ENCODE data around the gene CX3CL1.
"Not testable (repeated sequence)": the region's sequence is repeated elsewhere in the genome, so short reads cannot be mapped to it uniquely, and the experiment has no call there.

Gene CX3CL1

DNA sequence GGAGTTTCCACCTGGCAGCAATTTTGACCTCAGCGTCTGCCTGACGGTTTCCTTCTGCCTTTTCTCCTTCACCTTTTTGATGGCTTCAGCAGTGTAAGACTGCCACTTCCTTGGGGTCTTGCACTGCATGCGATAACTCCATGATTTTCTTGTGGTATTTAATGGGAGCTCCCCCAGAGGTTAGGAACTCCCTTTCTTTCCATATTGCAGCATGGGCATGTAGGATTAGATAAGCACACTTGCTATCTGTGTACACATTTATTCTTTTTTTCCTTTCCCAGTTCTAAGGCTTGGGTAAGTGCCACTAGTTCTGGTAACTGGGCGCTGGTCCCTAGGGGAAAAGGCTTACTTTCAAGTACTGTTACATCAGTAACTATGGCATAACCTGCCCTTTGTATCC is 25.2 kb downstream of the CX3CL1 start:
- not testable (repeated sequence) for ATAC-seq

DNA sequence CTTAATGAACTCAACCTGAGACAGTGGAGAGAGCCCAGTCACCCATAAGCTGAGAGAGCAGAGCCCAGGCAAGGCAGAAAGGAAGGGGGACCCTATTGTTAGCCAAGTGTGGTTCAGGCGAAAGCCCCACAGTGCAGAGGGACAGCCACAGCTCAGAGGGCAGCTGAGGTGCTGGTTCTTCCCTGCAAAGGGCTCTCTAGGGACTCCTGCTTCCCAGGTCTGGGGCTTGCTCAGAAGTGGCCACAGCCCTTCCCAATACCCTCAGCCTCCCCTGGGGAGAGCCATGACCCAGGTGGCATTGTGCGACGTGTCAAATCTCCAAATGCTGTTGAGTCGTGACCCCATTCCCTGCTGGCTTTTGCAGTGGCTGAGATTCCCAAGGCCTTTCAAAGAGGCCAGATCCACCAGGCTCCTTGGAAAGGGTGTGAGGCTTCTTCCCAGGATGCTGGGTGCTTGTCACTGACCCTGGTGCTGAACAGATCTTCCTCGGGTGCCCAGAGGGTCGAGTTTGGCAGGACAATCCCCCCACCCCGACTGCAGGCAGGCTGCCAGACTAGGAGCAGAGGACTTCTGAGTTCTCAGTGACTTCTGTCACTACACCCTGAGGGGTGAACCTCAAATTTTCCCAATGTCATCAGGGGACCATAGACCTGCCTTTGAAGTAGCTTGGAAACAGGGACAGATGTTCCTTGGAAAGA is 29.8 kb downstream of the CX3CL1 start:
- no peak for ATAC-seq
- TF ChIP-seq ZFP30 (CRISPR knock-in tag; IDR thresholded peaks at IDR 0.05) (no peak), ZNF8 (CRISPR knock-in tag; IDR thresholded peaks at IDR 0.05) (no peak), RARB (CRISPR knock-in tag; IDR thresholded peaks at IDR 0.05) (no peak)
- TF ChIP-seq, protein P1, sequence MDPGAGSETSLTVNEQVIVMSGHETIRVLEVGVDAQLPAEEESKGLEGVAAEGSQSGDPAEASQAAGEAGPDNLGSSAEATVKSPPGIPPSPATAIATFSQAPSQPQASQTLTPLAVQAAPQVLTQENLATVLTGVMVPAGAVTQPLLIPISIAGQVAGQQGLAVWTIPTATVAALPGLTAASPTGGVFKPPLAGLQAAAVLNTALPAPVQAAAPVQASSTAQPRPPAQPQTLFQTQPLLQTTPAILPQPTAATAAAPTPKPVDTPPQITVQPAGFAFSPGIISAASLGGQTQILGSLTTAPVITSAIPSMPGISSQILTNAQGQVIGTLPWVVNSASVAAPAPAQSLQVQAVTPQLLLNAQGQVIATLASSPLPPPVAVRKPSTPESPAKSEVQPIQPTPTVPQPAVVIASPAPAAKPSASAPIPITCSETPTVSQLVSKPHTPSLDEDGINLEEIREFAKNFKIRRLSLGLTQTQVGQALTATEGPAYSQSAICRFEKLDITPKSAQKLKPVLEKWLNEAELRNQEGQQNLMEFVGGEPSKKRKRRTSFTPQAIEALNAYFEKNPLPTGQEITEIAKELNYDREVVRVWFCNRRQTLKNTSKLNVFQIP (CRISPR knock-in tag; IDR thresholded peaks at IDR 0.05; ENCODE audit: borderline replicate concordance, low read depth), result no peak

DNA sequence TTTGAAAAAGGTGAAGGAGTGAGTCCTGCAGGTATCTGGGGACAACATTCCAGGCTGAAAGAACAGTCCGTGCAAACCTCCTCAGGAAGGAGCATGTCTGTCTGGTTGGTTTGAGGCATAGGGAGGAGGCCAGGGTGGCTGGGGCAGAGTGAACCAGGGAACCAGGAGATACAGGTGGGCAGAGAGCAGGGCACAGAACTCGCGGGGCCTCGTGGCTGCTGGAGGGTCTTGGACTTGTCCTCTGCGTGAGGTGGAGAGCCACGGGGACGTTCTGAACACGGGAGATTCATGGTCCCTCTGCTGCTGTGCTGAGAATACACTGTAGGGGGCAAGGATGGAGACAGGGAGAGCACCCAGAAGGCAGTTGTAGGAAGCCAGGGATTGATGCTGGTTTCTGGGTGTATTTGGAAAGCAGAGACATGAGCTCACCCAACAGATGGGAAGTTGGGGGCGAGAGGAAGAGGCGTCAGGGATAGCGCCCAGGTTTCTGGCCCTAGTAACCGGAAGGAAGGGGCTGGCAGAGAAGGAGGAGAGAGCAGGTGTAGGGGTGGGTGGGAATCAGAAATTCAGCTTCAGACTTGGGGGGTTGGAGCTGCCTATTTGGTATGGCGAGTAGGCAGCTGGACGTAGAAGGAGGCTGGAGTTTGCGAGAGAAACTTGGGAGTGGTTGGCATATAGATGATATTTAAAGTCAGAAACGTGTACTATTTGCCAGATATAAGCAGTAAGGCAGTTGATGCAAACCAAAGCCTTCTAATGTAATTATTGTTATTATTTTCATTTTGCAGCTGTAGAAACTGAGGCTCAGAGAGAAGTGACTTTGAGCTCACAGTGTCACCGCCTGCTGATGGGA is 31.9 kb downstream of the CX3CL1 start, which contains the start of gene CCL17:
Gene CCL17 (plus strand): TSS at position 803 of the 853 bp plus-strand sequence. CDS start 9,166 bp downstream, outside the sequence.
- no peak for ATAC-seq
- TF ChIP-seq ZNF565 (CRISPR knock-in tag; conservative IDR thresholded peaks at IDR 0.05; ENCODE audit: low read depth) (no peak), ISL1 (CRISPR knock-in tag; IDR thresholded peaks at IDR 0.05) (no peak), OSR1 (CRISPR knock-in tag; IDR thresholded peaks at IDR 0.05) (no peak)
- TF ChIP-seq, protein P1 (CRISPR knock-in tag; IDR thresholded peaks at IDR 0.05; ENCODE audit: borderline replicate concordance, low read depth), result no peak

DNA sequence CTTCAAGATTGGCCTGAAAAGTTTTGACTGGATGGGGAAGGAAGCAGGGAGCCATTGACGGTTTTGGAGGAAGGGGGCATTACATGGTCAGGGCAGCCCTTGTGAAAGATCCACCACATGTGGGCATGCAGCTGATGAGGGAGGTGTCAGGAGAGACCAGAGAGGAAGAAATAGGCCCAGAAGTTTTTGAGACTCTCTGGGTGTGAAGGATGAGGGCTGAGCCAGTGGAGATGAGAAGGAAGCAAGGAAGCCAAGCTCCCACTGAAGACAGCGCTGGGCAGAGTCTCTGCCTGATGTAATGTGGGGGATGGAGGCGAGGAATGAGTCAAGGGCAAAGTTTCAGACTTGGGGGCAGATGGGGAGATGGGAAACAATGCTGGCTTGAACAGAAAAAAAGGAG is 32.8 kb downstream of the CX3CL1 start:
- no peak for TF ChIP-seq ARNTL (CRISPR knock-in tag; IDR thresholded peaks at IDR 0.05; ENCODE audit: borderline replicate concordance, low read depth)
- TF ChIP-seq CREB5 (CRISPR knock-in tag; IDR thresholded peaks at IDR 0.05; ENCODE audit: low read depth), result no peak
- ATAC-seq, result no peak

- no peak for ATAC-seq
- TF ChIP-seq TOX (CRISPR knock-in tag; IDR thresholded peaks at IDR 0.05; ENCODE audit: borderline replicate concordance), result no peak
- TF ChIP-seq CREB5 (CRISPR knock-in tag; IDR thresholded peaks at IDR 0.05; ENCODE audit: low read depth), result no peak
- no peak for TF ChIP-seq TSHZ2 (CRISPR knock-in tag; IDR thresholded peaks at IDR 0.05)
- TF ChIP-seq ZNF8 (CRISPR knock-in tag; IDR thresholded peaks at IDR 0.05), result no peak
- no peak for TF ChIP-seq ZNF565 (CRISPR knock-in tag; conservative IDR thresholded peaks at IDR 0.05; ENCODE audit: low read depth)
- TF ChIP-seq OSR1 (CRISPR knock-in tag; IDR thresholded peaks at IDR 0.05), result no peak
- TF ChIP-seq ZNF70 (CRISPR knock-in tag; IDR thresholded peaks at IDR 0.05), result no peak
- no peak for TF ChIP-seq ZC3H10 (CRISPR knock-in tag; IDR thresholded peaks at IDR 0.05)
- no peak for TF ChIP-seq TCF4 (CRISPR knock-in tag; IDR thresholded peaks at IDR 0.05; ENCODE audit: borderline replicate concordance)
- TF ChIP-seq ZFP30 (CRISPR knock-in tag; IDR thresholded peaks at IDR 0.05), result no peak
- no peak for TF ChIP-seq PPARA (CRISPR knock-in tag; IDR thresholded peaks at IDR 0.05; ENCODE audit: borderline replicate concordance)
These were observed 34.6 kb downstream of the CX3CL1 start for GRCh38 chr16:57406881-57407280.

Data from SK-N-SH treated with all-trans-retinoic acid at 6 μM for 48 hours (cell line).